Measurements from ENCODE around the gene LRFN3. TPM values are rescaled to one million over a fixed set of nuclear protein-coding genes. Genes with fewer than 3 reads are reported as not detected.

The LRFN3 gene
- total RNA-seq, 2 donors from 2014 or later, result 7.6 to 9.7 TPM

DNA sequence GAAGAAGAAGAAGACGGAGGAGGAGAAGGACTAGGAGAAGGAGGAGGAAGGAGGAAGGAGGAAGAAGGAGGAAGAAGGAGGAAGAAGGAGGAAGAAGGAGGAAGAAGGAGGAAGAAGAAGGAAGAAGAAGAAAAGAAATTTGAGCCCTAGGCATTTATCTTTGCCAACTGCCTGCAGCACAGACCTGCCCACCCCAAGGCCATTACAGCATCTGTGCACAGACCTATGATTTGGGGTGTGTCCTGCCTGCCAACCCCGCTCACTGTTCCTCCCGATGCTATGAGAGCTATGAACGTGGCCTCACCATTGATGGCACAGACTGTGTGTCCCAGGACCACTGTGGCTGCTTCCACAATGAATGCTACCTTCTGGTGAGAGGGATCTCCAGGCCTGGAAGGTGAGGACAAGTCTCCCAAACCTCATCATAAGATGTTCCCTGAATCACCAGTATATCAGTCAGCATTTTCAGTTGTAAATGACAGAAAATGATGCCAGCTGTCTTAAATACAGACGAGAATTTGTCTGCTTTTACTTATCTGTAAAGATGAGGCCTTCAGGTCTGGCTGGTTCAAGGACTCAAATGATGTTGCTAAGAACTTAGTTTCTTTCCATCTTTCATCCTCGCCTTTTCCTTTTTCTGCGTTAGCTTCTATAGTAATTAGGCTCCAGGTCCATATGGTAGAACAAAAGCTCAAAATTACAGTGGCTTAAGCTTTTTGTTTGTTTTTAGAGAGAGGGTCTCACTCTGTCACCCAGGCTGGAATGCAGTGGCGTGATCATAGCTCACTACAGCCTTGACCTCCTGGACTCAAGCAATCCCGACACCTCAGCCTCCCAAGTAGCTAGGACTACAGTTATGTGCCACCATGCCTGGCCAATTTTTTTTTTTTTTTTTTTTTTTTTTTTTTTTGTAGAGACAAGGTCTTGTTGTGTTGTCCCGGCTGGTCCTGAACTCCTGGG lies 54.9 kb downstream of the LRFN3 start:
- intact Hi-C loops (cut with DNase I), result no loop called here

DNA sequence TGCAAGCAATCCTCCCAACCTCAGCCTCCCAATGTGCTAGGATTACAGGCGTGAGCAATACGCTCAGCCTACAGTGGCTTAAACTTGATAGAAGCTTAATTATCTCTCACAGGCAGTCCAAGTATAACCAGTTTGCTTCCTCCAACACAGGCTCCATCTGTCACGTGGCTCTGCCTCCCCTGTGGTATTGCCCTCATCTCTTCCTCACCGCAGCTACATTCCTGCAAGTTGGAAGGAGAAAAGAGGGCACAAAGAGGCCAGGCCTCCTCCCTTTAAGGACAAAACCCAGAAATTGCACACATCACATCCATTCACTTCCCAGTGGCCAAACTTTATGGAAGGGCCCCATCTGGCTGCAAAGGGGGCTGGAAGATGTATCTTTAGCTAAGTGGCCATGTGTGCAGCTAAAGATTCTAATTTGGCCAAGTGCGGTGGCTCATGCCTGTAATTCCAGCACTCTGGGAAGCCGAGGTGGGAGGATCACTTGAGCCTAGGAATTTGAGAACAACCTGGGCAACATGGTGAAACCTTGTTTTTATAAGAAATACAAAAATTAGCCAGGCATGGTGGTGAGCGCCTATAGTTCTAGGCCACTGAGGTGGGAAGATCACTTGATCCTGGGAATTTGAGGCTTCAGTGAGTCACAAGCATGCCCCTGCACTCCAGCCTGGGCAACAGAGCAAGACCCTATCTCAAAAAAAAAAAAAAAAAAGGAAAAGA lies 55.7 kb downstream of the LRFN3 start:
- intact Hi-C loops (cut with DNase I), result no loop called here
- ATAC-seq, result no peak
- DNase-seq, result no peak

More for the DNA sequence above, 54.9 kb downstream of the LRFN3 start:
- DNase-seq (no peak), ATAC-seq (no peak)

DNA sequence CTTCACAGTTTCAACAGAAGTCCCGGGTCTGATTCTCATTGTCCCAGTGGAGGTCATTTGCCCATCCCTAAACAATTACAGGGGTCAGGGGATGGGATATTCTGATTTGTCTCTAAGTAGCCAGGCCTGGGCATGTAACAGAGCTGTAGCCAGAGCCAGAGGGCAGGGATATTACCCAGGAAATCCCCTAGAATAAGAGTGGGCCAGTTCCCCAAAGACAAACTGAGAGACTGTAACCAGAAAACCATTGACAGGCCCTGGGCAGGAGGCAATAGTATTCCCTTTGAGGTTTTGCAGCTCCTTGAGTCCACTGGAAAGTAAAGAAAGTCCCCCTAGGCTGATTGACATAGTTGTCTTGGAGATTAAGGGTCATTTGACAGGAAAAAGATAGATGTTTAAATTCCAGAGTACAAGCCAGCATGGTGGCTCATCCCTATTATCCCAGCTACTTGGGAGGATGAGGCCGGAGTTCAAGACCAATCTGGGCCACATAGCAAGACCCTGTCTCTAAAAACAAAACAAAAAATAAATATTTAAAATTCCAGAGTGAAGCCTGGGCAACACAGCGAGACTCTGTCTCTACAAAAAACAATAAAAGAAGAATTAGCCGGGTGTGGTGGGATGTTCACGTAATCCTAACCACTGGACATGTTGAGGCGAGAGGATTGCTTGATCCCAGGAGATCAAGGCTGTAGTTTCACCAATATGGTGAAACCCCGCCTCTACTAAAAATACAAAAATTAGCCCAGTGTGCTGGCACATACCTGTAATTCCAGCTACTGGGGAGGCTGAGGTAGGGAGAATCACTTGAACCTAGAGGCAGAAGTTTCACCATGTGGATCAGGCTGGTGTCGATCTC lies 57.0 kb downstream of the LRFN3 start:
- intact Hi-C loops (cut with DNase I), result no loop called here
- DNase-seq (no peak), ATAC-seq (no peak)

DNA sequence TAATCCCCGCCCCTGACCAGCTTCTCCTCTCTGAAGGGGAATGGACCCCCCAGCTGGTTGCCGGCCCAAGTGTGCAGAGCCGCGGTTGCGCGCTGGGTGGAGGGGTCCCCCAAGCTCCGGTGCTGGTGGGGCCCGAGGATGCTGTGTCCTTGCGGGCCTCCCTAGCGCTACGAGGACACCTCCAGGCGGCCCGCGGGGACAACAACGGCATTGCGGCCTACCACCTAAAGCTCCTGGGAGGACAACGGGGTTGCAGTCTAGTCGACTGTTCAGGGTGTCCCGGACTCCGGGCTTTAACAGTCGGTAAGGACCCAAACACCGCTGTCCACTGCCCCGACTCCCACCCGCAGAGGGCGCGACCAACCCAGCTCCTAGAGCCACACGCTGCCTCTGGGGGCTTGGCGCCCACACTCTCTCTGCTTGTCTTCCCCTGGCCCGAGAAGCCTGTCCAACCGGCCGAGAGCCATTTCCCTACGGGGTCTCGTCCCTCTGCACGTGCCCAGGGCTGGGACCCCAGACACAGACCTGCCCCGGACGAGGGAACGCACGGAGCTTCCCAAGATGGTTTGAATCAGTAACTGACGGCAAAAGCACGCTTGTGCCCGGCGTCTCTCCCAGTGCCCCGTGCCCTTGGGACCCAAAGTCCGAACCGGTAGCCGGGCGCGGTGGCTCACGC lies 57.9 kb downstream of the LRFN3 start:
- no peak for ATAC-seq

More for the DNA sequence above, 57.9 kb downstream of the LRFN3 start:
- peak; percentile 52 for DNase-seq
- intact Hi-C loops (cut with DNase I), result no loop called here

Other genes starting within 250 kb of the LRFN3 start
- not detected for gene ZBTB32, start 231.8 kb upstream of the LRFN3 start, total RNA-seq
- 10 to 100 TPM; 15.4 to 17.1 TPM for gene KMT2B, start 218.4 kb upstream of the LRFN3 start, total RNA-seq
- gene IGFLR1, start 193.9 kb upstream of the LRFN3 start, total RNA-seq, result 1 to 10 TPM; 6.5 to 7.0 TPM
- 10 to 100 TPM; 17.7 to 21.6 TPM for gene U2AF1L4, start 191.0 kb upstream of the LRFN3 start, total RNA-seq
- gene PSENEN, start 190.7 kb upstream of the LRFN3 start, total RNA-seq, result 10 to 100 TPM; 41.7 to 46.6 TPM
- 1 to 10 TPM; 7.5 to 8.1 TPM for gene LIN37, start 187.8 kb upstream of the LRFN3 start, total RNA-seq
- gene HSPB6, start 179.3 kb upstream of the LRFN3 start, total RNA-seq, result 100 to 1,000 TPM; 210 to 251 TPM
- gene PROSER3, start 178.2 kb upstream of the LRFN3 start, total RNA-seq, result 1 to 10 TPM; 6.8 to 8.4 TPM
- 1 to 10 TPM; 2.4 to 2.7 TPM for gene ARHGAP33, start 160.8 kb upstream of the LRFN3 start, total RNA-seq
- not detected for gene PRODH2, start 123.5 kb upstream of the LRFN3 start, total RNA-seq
- gene NPHS1, start 83.9 kb upstream of the LRFN3 start, total RNA-seq, result not detected
- gene KIRREL2, start 79.5 kb upstream of the LRFN3 start, total RNA-seq, result under 1 TPM in 1 of 2 donors, not detected in 1; 0.06 TPM
- gene APLP1, start 67.8 kb upstream of the LRFN3 start, total RNA-seq, result 10 to 100 TPM; 11.3 to 17.0 TPM
- 1 to 10 TPM; 3.9 to 5.4 TPM for gene NFKBID, start 35.8 kb upstream of the LRFN3 start, total RNA-seq
- gene HCST, start 33.8 kb upstream of the LRFN3 start, total RNA-seq, result 10 to 100 TPM in 1 of 2 donors, 1 to 10 TPM in 1; 6.9 to 15.5 TPM
- gene TYROBP, start 28.1 kb upstream of the LRFN3 start, total RNA-seq, result 10 to 100 TPM; 43.4 to 88.7 TPM
- 10 to 100 TPM; 11.4 to 16.0 TPM for gene SDHAF1, start 58.8 kb downstream of the LRFN3 start, total RNA-seq
- gene SYNE4, start 72.4 kb downstream of the LRFN3 start, total RNA-seq, result under 1 TPM in 1 of 2 donors, not detected in 1; 0.27 TPM
- gene ALKBH6, start 77.8 kb downstream of the LRFN3 start, total RNA-seq, result 10 to 100 TPM; 11.6 to 13.2 TPM
- gene CLIP3, start 96.5 kb downstream of the LRFN3 start, total RNA-seq, result 1 to 10 TPM; 7.2 to 7.9 TPM
- gene THAP8, start 117.9 kb downstream of the LRFN3 start, total RNA-seq, result 1 to 10 TPM; 2.3 to 4.4 TPM
- gene WDR62, start 118.5 kb downstream of the LRFN3 start, total RNA-seq, result 10 to 100 TPM in 1 of 2 donors, 1 to 10 TPM in 1; 4.4 to 18.1 TPM
- gene OVOL3, start 174.8 kb downstream of the LRFN3 start, total RNA-seq, result not detected
- 100 to 1,000 TPM in 1 of 2 donors, 10 to 100 TPM in 1; 92.6 to 104 TPM for gene POLR2I, start 178.5 kb downstream of the LRFN3 start, total RNA-seq
- 10 to 100 TPM; 81.2 to 85.0 TPM for gene TBCB, start 179.1 kb downstream of the LRFN3 start, total RNA-seq
- 100 to 1,000 TPM; 614 TPM for gene CAPNS1, start 203.7 kb downstream of the LRFN3 start, total RNA-seq
- 1,000 to 10,000 TPM; 1,384 to 1,769 TPM for gene COX7A1, start 216.1 kb downstream of the LRFN3 start, total RNA-seq

Measured in left cardiac atrium (tissue), 4 donors.